Ureter (tissue), 1 donor: ENCODE data around the gene KANK3. TPM values are rescaled to one million over a fixed set of nuclear protein-coding genes. Genes with fewer than 3 reads are reported as not detected.

Source experiments
- DNase-seq: peaks from one replicate; pipeline ENCODE4 v3.0.0-alpha.2; 2020; ENCODE audit warnings: low spot score
- total RNA-seq: library from RNA; stranded (reverse); gene quantifications from one replicate; pipeline ENCODE4 v1.2.4, GENCODE V29; 2023
- donor health status: DM: yes; HTN: yes; CAD: no.

KANK3 gene
- total RNA-seq, 1 donor from 2014 or later, result 12.8 TPM

DNA sequence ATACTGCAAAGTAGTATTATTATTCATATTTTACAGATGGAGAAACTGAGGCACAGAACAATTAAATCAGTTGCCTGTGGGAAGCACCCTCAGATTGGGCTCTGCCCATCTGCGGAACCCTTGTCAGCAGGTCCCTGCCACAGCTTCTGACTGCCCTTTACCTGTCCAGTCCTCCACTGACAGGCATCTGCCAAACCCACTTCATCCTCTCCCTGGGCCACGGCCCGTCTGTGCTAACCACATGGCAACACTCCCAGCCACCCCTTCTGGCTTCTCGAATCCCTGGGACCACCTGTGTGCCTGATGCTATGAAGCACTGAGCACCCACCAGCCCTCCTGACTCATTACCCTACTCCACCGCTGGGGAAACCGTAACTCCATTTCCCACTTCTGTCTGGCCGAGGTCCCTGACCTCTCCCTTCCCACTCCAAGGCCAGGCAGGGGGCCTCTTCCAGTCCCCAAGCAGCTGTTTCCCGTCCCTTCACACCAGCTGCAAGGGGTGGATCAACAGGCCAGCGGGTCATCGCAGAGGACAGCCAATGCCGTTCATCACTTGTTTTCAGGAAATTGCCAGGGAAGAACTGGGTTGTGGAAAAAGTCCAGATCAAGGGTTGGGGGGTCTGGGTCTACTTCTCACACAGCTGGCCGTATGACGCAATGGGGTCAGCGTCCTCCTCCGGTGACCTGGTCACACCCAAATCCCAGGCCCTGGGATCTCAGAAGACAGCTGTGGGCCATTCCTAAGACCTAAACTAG lies 2.5 kb downstream of the KANK3 start:
- DNase-seq, result no peak

DNA sequence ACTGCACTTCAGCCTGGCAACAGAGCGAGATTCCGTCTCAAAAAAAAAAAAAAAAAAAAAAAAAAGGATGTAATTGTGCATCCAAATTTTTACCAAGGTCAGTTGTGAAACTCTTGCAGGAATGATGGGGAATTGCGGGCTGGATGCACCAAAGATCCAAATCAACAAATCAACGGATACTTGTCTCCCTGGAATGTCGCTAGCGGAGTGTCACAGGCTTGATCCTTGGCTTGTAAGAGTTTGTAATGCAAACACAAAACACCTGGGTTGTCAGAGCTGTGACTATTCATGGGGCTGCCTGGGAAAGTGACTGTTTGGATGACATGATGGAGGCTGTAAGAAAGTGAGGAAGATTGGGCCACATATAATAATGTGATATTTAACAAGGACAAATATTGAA lies 4.2 kb downstream of the KANK3 start:
- DNase-seq, result no peak

DNA sequence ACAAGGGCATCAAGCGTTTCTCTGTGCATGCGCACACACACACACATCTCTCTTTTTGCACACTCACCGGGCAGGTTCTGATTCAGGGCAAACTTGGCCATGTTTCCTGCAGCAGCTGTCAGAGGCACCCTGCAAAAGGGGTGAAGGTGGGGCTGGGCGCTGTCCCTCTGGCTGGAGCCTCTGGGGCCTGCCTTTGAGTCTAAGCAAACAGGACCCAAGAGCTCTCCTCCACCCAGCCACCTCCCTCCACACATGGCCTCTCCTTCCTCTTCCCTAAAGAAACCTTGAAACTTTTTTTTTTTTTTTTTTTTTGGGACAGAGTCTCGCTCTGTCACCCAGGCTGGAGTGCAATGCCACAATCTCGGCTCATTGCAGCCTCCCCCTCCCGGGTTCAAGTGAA lies 5.3 kb downstream of the KANK3 start:
- no peak for DNase-seq

DNA sequence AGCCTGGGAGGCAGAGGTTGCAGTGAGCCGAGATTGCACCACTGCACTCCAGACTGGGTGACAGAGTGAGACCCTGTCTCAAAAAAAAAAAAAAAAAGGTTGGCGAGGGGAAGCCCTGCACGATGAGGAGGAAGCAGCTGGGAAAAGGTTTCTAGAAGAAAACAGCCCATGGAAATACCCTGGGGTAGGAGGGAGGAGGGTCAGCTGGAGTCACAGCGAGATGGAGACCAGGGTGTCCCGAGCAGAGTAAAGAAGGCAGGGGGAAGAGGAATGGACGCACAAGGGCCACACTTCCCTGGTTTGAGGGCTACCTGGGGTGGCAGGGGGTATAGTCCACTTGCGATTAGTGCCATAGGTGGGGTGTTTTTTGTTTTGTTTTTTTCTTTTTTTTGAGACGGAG lies 6.4 kb downstream of the KANK3 start:
- no peak for DNase-seq

DNA sequence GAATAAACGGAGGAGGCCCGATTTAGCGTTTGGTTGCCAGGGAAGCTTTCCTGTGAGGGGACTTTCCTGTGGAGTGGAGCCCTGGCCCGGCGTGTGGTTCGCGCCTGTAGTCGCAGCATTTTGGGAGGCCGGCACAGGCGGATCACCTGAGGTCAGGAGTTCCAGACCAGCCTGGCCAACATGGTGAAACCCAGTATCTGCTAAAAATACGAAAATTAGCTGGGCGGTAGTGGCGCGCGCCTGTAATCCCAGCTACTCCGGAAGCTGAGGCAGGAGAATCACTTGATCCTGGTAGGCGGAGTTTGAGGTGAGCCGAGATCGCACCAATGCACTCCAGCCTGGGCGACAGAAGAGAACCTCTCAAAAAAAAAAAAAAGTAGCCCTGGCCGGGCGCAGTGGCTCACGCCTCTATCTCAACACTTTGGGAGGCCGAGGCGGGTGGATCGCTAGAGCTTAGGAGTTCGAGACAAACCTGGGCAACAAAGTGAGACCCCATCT lies 6.9 kb downstream of the KANK3 start:
- DNase-seq, result no peak

DNA sequence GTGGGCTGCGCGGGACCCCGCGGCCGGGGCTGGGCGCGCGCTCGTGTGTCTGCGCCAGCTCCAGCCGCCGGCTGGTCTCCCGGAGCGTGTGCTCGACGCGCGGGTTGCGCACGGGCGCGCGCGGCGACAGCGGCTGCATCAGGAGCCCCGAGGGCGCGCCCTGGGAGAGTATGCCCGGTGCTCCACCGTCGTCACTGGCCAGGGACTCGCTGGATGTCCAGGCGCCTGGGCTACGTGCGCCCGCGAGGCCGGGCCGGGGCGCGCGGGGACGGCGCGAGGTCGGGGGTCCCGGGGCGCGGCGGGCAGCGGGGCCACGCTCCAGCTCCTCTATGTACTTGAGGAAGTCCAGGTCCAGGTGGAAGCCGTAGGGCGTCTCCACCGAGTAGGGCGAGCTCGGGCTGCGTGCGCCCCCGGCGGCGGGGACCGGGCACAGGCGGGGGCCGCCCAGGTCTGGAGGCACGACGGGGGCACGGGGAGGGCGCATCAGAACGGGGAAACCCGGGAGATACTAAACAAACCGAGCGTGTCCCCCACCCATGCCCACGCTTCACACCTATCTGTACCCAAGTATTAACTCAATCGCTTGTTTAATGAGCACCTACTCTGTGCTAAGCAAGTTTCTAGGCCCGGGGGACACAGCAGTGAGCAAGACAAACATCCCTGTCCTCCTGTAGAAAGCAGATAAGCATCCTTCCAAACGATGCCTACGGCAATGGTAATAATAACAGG lies 7.6 kb downstream of the KANK3 start:
- no peak for DNase-seq

- DNase-seq, result no peak
Observed at GRCh38 chr19:8334458-8335342, 8.4 kb downstream of the KANK3 start.

GRCh38 chr19:8333767-8334457 lies 9.2 kb downstream of the KANK3 start:
- no peak for DNase-seq

DNA sequence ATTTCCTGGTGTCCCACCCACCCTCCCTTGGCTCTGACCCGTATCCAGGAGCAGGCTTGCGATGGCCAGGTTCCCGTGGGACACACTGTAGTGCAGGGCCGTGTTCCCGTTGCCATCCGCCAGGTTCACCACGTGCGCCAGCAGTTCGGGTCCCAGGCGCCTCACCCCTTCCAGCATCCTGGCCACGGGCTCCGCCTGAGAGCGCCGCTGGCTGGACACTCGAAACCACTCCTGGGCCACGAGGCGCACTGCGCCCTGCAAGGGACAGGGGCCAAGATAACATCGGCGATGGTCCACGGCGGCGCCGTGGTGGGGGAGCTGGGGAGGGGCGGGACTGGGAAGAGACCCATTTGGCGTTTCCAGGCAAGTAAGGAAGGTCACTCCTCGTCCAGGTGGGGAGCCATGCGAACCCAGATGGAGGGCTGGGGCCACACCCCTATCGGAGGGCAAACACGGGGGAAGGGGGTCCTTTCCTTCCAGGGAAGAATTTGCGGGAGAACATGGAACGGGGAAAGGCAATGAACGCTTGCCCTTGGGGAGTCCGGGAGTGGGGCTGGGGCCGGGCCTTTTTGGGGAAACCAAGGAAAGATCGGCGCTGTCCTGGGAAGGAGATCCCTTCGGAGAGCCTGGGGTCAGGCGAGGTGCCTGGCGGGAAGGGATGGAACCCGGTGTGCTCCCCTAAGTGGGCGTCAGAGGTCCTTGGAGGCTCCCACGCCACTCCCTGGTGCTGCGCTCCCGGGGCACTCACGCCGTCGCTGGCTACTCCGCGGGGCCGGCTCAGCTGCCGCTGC lies 9.9 kb downstream of the KANK3 start:
- no peak for DNase-seq

DNA sequence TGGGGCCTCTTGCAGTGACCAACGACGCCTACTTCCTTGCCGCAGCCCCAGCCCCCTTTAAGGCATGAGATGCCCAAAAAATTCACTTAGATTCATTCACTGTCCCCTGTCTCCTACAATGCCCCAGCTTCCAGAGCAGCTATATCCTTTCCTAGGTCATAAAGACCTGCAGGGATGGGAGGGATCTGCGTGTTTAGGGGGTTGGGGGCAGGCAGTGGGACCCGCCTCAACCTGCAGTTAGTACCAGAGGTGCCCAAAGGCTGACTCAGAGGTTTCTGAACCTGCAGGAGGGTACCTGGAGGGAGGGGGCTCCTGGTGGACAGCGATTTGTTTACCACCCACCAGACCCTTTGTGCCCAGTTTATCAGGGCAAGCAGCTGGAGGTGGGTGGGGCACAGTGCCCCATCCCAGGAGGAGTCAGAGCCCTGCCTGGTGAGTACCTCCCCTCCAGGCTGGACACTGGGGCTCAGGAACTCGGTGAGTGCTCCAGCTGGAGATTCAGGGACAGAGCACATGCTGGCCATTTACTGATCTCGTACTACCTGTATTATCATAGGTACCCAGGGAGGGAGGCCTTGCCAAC lies 11.7 kb downstream of the KANK3 start:
- no peak for DNase-seq

- DNase-seq, result no peak
Observed at GRCh38 chr19:8329996-8330395, 13.1 kb downstream of the KANK3 start.

DNA sequence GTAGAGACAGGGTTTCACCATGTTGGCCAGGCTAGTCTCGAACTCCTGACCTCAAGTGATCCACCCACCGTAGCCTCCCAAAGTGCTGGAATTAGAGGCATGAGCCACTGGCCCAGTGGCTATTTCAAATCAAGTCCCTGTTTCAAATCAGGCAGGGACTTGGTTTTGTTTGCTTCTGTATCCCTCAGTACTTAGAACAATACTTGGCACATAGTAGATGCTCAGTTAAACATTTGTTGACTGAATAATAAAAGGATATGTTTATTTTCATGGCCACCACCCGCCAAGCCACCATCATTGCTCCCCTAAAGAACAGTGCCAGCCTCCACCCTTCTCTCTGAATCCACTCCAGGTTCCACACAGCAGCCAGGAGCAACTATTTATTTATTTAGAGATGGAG lies 17.6 kb downstream of the KANK3 start:
- no peak for DNase-seq

DNA sequence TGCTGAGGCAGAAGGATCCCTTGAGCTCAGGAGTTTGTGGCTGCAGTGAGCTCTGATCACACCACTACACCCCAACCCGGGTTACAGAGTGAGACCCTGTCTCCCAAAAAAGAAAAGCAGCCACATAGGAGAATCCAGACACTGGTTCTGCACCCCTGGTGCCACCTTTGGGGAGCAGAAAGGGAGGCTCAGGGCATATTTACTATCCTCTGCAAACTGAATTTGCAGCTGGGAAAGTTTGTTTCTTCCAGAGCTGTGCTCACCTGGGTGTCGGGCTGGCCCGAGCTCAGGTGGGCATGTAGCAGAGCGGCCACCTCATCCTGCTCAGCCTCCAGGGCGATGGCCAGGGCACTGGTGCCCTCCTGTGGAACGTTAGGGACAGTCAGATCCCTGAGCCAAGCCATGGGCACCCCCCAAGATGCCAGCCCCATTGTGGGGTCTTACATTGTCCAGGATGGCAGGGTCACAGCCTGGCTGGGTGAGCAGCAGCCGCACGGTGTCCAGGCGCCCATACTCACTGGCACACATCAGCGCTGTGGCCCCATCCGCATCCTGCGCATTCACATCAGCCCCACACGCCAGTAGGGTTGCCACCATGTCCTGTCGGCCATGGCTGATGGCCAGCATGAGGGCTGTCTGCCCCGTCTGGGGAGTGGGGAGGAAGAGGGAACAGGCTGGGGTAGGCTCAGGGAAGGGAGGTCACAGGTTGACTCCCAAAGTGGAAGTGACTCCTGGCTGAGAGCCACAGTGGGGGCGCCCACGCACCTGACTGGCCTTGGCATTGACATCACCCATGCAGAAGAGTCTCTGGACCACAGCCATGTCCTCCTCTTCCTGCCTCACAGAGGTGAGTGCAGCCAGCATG lies 18.6 kb downstream of the KANK3 start:
- DNase-seq, result no peak

- no peak for DNase-seq
Observed at GRCh38 chr19:8323781-8324185, 19.3 kb downstream of the KANK3 start.

DNA sequence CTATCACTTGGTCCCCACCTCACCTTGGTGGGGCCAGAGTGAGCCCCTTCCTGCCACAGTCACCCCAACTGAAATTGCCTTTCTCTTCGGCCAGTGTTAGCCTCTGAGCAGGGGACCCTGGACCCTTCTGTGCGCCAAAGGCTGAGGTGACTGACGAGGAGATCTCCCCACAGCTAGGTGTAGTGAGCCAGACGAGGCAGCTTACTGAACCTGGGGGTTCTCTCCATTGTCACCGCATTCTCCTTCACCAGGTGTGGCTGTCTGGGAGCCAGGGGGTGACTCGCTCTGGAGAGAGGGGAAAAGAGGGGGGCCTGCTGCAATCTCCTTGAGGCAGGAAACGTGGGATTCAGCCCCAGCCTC lies 20.4 kb downstream of the KANK3 start:
- no peak for DNase-seq

GRCh38 chr19:8321986-8322637 lies 20.9 kb downstream of the KANK3 start:
- no peak for DNase-seq

DNA sequence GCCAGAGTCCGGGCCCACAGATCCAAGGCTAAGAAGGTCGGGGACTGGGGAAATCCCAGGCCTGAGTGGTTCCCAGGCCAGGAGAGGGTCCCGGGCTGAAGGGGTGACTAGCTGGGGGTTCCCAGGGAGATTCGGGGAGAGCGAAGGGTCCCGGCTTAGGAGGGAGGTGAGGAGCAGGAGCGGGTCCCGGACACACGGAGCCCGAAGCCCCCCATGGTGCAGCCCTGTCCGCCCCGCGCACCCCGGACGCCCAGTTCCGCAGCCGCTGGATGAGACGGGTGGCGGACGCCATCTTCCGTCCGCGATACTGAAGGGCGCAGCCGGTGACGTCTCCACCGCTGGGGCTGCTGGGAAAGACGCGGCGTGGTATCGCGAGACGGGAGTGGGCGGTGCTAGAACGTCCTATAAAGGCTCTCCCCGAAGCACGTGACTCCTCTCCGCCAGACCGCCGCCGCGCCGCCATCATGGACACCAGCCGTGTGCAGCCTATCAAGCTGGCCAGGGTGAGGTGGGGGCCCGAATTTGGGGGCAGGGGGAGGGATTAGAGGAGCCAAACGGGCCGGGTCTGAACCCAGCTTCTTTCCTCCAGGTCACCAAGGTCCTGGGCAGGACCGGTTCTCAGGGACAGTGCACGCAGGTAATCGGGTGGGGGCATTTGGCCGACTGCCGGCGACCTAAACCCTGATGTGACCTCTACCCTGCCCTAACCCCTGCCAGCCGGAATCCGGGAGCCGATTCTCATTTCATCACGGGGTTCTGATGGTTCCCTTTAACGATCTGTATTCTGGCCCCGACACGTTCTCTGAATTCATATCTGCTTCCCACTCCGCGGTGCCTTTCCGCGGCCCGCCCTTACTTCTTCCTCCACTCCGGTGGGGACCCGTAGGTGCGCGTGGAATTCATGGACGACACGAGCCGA lies 21.7 kb downstream of the KANK3 start, which contains the start of the genes NDUFA7 and RPS28:
Gene NDUFA7, minus strand, starts transcription at position 309 of the 919 bp plus-strand sequence. Its CDS starts 17 bp downstream, at position 292.
Gene RPS28, plus strand, starts transcription at position 430 of the 919 bp plus-strand sequence. Its CDS starts 35 bp downstream, at position 465.
- DNase-seq, result peak; percentile 98
